ENCODE measurements around the gene PDILT. TPM values are rescaled to one million over a fixed set of nuclear protein-coding genes. Genes with fewer than 3 reads are reported as not detected.
"Not testable (repeated sequence)": the region's sequence is repeated elsewhere in the genome, so short reads cannot be mapped to it uniquely, and the experiment has no call there.

The PDILT gene
- total RNA-seq, 1 experiment from 2014 or later: not detected

GRCh38 chr16:20429499-20429898 lies 25.0 kb upstream of the PDILT start:
- CTCF ChIA-PET: not testable (repeated sequence)

GRCh38 chr16:20427401-20427797 lies 22.9 kb upstream of the PDILT start:
- H3K9me3 ChIP-seq (ENCODE audit: low read depth, low read length, poor library complexity, severe bottlenecking); DNase-seq (ENCODE audit: low spot score); POLR2A ChIA-PET (ENCODE audit: low non-redundant PET); H3K27ac ChIP-seq (ENCODE audit: low read depth, low read length, poor library complexity, severe bottlenecking); H3K4me3 ChIP-seq (ENCODE audit: low read depth, low read length, poor library complexity, severe bottlenecking); CTCF ChIA-PET; BruUV-seq (replicated peaks); H3K36me3 ChIP-seq (ENCODE audit: insufficient read depth, low read length, poor library complexity, severe bottlenecking); intact Hi-C loops (cut with micrococcal nuclease; ENCODE audit: unreplicated experiment); H3K27me3 ChIP-seq (replicated peaks; ENCODE audit: insufficient read depth, low read depth, low read length, poor library complexity); H3K4me1 ChIP-seq (ENCODE audit: insufficient read depth, low read length, poor library complexity, severe bottlenecking): not testable (repeated sequence)

More at GRCh38 chr16:20429499-20429898, 25.0 kb upstream of the PDILT start:
- H3K36me3 ChIP-seq (ENCODE audit: insufficient read depth, low read length, poor library complexity, severe bottlenecking); DNase-seq (ENCODE audit: low spot score); intact Hi-C loops (cut with micrococcal nuclease; ENCODE audit: unreplicated experiment); H3K4me3 ChIP-seq (ENCODE audit: low read depth, low read length, poor library complexity, severe bottlenecking); POLR2A ChIA-PET (ENCODE audit: low non-redundant PET); H3K4me1 ChIP-seq (ENCODE audit: insufficient read depth, low read length, poor library complexity, severe bottlenecking); H3K27ac ChIP-seq (ENCODE audit: low read depth, low read length, poor library complexity, severe bottlenecking); BruUV-seq (replicated peaks); H3K9me3 ChIP-seq (ENCODE audit: low read depth, low read length, poor library complexity, severe bottlenecking): not testable (repeated sequence)
- H3K27me3 ChIP-seq (replicated peaks; ENCODE audit: insufficient read depth, low read depth, low read length, poor library complexity): peaks cover 10% of the 10 kb centered on the region

GRCh38 chr16:20424129-20424866 lies 19.8 kb upstream of the PDILT start:
- POLR2A ChIA-PET (ENCODE audit: low non-redundant PET): no interaction called here
- Histone ChIP-seq H3K4me3 (ENCODE audit: low read depth, low read length, poor library complexity, severe bottlenecking) (no peak overlapping the region), H3K27me3 (replicated peaks; ENCODE audit: insufficient read depth, low read depth, low read length, poor library complexity) (no peaks in the 10 kb centered on the region), H3K27ac (ENCODE audit: low read depth, low read length, poor library complexity, severe bottlenecking) (no peak overlapping the region), H3K4me1 (ENCODE audit: insufficient read depth, low read length, poor library complexity, severe bottlenecking) (no peaks in the 10 kb centered on the region), H3K36me3 (ENCODE audit: insufficient read depth, low read length, poor library complexity, severe bottlenecking) (no peaks in the 10 kb centered on the region), H3K9me3 (ENCODE audit: low read depth, low read length, poor library complexity, severe bottlenecking) (no peaks in the 10 kb centered on the region)
- BruUV-seq (replicated peaks): no TSS peak
- CTCF ChIA-PET: no interaction called here
- DNase-seq (ENCODE audit: low spot score): no peak
- TF ChIP-seq EZH2 (IDR thresholded peaks at IDR 0.05; ENCODE audit: borderline replicate concordance, low read depth, low read length, poor library complexity, severe bottlenecking) (no peak), CTCF (conservative IDR thresholded peaks at IDR 0.05; ENCODE audit: low read depth, low read length) (no peak)
- intact Hi-C loops (cut with micrococcal nuclease; ENCODE audit: unreplicated experiment): no loop called here

- H3K36me3 ChIP-seq (ENCODE audit: insufficient read depth, low read length, poor library complexity, severe bottlenecking); H3K27ac ChIP-seq (ENCODE audit: low read depth, low read length, poor library complexity, severe bottlenecking); H3K9me3 ChIP-seq (ENCODE audit: low read depth, low read length, poor library complexity, severe bottlenecking); POLR2A ChIA-PET (ENCODE audit: low non-redundant PET); H3K27me3 ChIP-seq (replicated peaks; ENCODE audit: insufficient read depth, low read depth, low read length, poor library complexity); CTCF ChIA-PET; BruUV-seq (replicated peaks); H3K4me1 ChIP-seq (ENCODE audit: insufficient read depth, low read length, poor library complexity, severe bottlenecking); DNase-seq (ENCODE audit: low spot score); H3K4me3 ChIP-seq (ENCODE audit: low read depth, low read length, poor library complexity, severe bottlenecking); intact Hi-C loops (cut with micrococcal nuclease; ENCODE audit: unreplicated experiment): not testable (repeated sequence)
Measured at GRCh38 chr16:20423772-20424128, 19.2 kb upstream of the PDILT start.

- H3K9me3 ChIP-seq (ENCODE audit: low read depth, low read length, poor library complexity, severe bottlenecking); H3K27ac ChIP-seq (ENCODE audit: low read depth, low read length, poor library complexity, severe bottlenecking); H3K36me3 ChIP-seq (ENCODE audit: insufficient read depth, low read length, poor library complexity, severe bottlenecking); BruUV-seq (replicated peaks); DNase-seq (ENCODE audit: low spot score); H3K4me3 ChIP-seq (ENCODE audit: low read depth, low read length, poor library complexity, severe bottlenecking); H3K4me1 ChIP-seq (ENCODE audit: insufficient read depth, low read length, poor library complexity, severe bottlenecking); intact Hi-C loops (cut with micrococcal nuclease; ENCODE audit: unreplicated experiment); CTCF ChIA-PET; H3K27me3 ChIP-seq (replicated peaks; ENCODE audit: insufficient read depth, low read depth, low read length, poor library complexity); POLR2A ChIA-PET (ENCODE audit: low non-redundant PET): not testable (repeated sequence)
Measured at GRCh38 chr16:20421748-20422147, 17.2 kb upstream of the PDILT start.

- H3K36me3 ChIP-seq (ENCODE audit: insufficient read depth, low read length, poor library complexity, severe bottlenecking); H3K27me3 ChIP-seq (replicated peaks; ENCODE audit: insufficient read depth, low read depth, low read length, poor library complexity); BruUV-seq (replicated peaks); intact Hi-C loops (cut with micrococcal nuclease; ENCODE audit: unreplicated experiment); H3K27ac ChIP-seq (ENCODE audit: low read depth, low read length, poor library complexity, severe bottlenecking); H3K4me1 ChIP-seq (ENCODE audit: insufficient read depth, low read length, poor library complexity, severe bottlenecking); POLR2A ChIA-PET (ENCODE audit: low non-redundant PET); CTCF ChIA-PET; H3K9me3 ChIP-seq (ENCODE audit: low read depth, low read length, poor library complexity, severe bottlenecking); DNase-seq (ENCODE audit: low spot score); H3K4me3 ChIP-seq (ENCODE audit: low read depth, low read length, poor library complexity, severe bottlenecking): not testable (repeated sequence)
Measured at GRCh38 chr16:20419093-20419492, 14.6 kb upstream of the PDILT start.
